K562 (cell line): Measurements from ENCODE around the gene NDUFB7. TPM values are rescaled to one million over a fixed set of nuclear protein-coding genes. Genes with fewer than 3 reads are reported as not detected.

Source experiments
- ATAC-seq: fragments of 200-7000 bp; cut with Tn5 transposase; 3 replicates; pipeline ENCODE4 v1.9.1; 2020; ENCODE audit warnings: moderate library complexity
- BruUV-seq: library from RNA; stranded (reverse); fragments of 400-500 nt; replicated peaks from 2 replicates; lab custom pipeline; 2021; lab: Mats Ljungman, UMichigan
- CTCF ChIA-PET: fragments of 300-600 bp; formaldehyde crosslinking; extraction: SDS; loops from one replicate; lab custom pipeline; 2021; ENCODE audit warnings: low intra/inter-chr PET ratio; lab: Yijun Ruan, JAX
- POLR2A ChIA-PET: fragments of 300-600, 350-650 bp; sonication (Branson Sonifier 250); formaldehyde crosslinking; extraction: SDS; loops from one replicate; lab custom pipeline; 2021; ENCODE audit warnings: antibody characterized with exemption, inconsistent platforms; lab: Yijun Ruan, JAX
- DNase-seq, 4 experiments: peaks; one replicate each; pipeline versions ENCODE4 v3.0.0 to v3.0.0-alpha.2; 2011 to 2018; ENCODE audit warnings: low spot score in 3 of 4, mixed read lengths in 3 of 4; ENCODE audit errors: extremely low read depth in 1 of 4
- FAIRE-seq: peaks from 2 replicates; lab custom pipeline; 2011; peaks lifted over from hg19 to GRCh38; lab: Jason Lieb, UNC
- H2AFZ ChIP-seq: 2 replicates; pipeline ENCODE4 v1.6.0; 2011; ENCODE audit warnings: low read depth, low read length, control low read depth, inconsistent platforms
- H3K27ac ChIP-seq: fragments of 200-600 bp; 3 replicates; pipeline ENCODE4 v1.8.0; 2011; ENCODE audit warnings: low read depth, mild to moderate bottlenecking, control low read depth, inconsistent platforms, low read length, moderate library complexity, mixed read lengths; ENCODE audit errors: extremely low read depth
- H3K27me3 ChIP-seq, 2 experiments: fragments of 300-600 bp in 1 of 2; 2 replicates in 1 of 2; 3 replicates in 1 of 2; pipeline versions ENCODE4 v1.6.0 to v1.8.0; 2011; ENCODE audit warnings: inconsistent platforms in 2 of 2, low read length in 2 of 2, mild to moderate bottlenecking in 1 of 2, mixed read lengths in 1 of 2, moderate library complexity in 1 of 2; ENCODE audit not compliant: control insufficient read depth in 2 of 2, insufficient read depth in 2 of 2
- H3K36me3 ChIP-seq: fragments of 300-600 bp; 3 replicates; pipeline ENCODE4 v1.8.0; 2011; ENCODE audit warnings: mild to moderate bottlenecking, low read length, inconsistent platforms; ENCODE audit not compliant: control insufficient read depth, insufficient read depth
- H3K4me1 ChIP-seq, 2 experiments: fragments of 200-600 bp in 1 of 2; replicated peaks in 1 of 2; 2 replicates in 1 of 2; 3 replicates in 1 of 2; pipeline versions ENCODE4 v1.5.1 to v1.8.0; 2011; ENCODE audit warnings: inconsistent platforms in 2 of 2, low read length in 2 of 2, mild to moderate bottlenecking in 1 of 2, mixed read lengths in 1 of 2, moderate library complexity in 1 of 2; ENCODE audit not compliant: control insufficient read depth in 2 of 2, insufficient read depth in 2 of 2
- H3K4me2 ChIP-seq: 2 replicates; pipeline ENCODE4 v1.6.1; 2011; ENCODE audit warnings: low read length, control low read depth, inconsistent platforms, mixed read lengths; ENCODE audit not compliant: insufficient read depth
- H3K4me3 ChIP-seq: fragments of 200-600 bp; sonication (generic), shearing (Covaris generic); 2 replicates; pipeline ENCODE4 v1.5.1; 2016; ENCODE audit warnings: control low read depth, inconsistent platforms
- H3K79me2 ChIP-seq: fragments of 200-600 bp; 3 replicates; pipeline ENCODE4 v1.8.0; 2011; ENCODE audit warnings: low read length, inconsistent platforms; ENCODE audit not compliant: control insufficient read depth, insufficient read depth
- H3K9ac ChIP-seq, 2 experiments: 2 replicates each; pipeline versions ENCODE4 v1.6.0 to v1.6.1; 2011; ENCODE audit warnings: low read depth in 2 of 2, low read length in 2 of 2, control low read depth in 1 of 2, inconsistent platforms in 1 of 2, mild to moderate bottlenecking in 1 of 2, mixed read lengths in 1 of 2; ENCODE audit not compliant: insufficient read depth in 1 of 2
- H3K9me1 ChIP-seq: one replicate; pipeline ENCODE4 v1.6.0; 2011; ENCODE audit warnings: inconsistent platforms, mild to moderate bottlenecking, low read length, moderate library complexity; ENCODE audit not compliant: control insufficient read depth, insufficient read depth
- H3K9me3 ChIP-seq: replicated peaks from 2 replicates; pipeline ENCODE4 v1.5.1; 2011; ENCODE audit warnings: low read depth, low read length, inconsistent platforms; ENCODE audit not compliant: control insufficient read depth, insufficient read depth
- H4K20me1 ChIP-seq: replicated peaks from 2 replicates; pipeline ENCODE4 v1.6.1; 2011; ENCODE audit warnings: low read length, inconsistent platforms, mixed read lengths; ENCODE audit not compliant: control insufficient read depth, insufficient read depth
- MTF1 ChIP-seq: fragments of 250-450 bp; sonication (Bioruptor Pico); IDR thresholded peaks from 2 replicates; pipeline ENCODE4 v1.9.0; 2021; ENCODE audit warnings: moderate library complexity, mild to moderate bottlenecking, inconsistent platforms, borderline replicate concordance
- MYC ChIP-seq, 2 experiments: fragments of 250-450 bp in 1 of 2; sonication (Bioruptor Pico) in 1 of 2; IDR thresholded peaks; 2 replicates each; pipeline versions ENCODE4 v1.5.1 to v1.6.1; 2012 to 2021; ENCODE audit warnings: low read depth in 2 of 2, borderline replicate concordance in 1 of 2, improper control_type of control experiment in 1 of 2, low read length in 1 of 2, mild to moderate bottlenecking in 1 of 2, moderate library complexity in 1 of 2
- PHTF2 ChIP-seq: fragments of 250-450 bp; sonication (Bioruptor Pico); IDR thresholded peaks from 2 replicates; pipeline ENCODE4 v1.5.0; 2021; ENCODE audit warnings: mild to moderate bottlenecking
- RBFOX2 ChIP-seq: fragments of 200-400 bp; formaldehyde crosslinking; IDR thresholded peaks from 2 replicates; pipeline ENCODE4 v1.6.1; 2017; ENCODE audit warnings: low read depth, mild to moderate bottlenecking, low read length, moderate library complexity
- RNF2 ChIP-seq: sonication (generic); IDR thresholded peaks from 2 replicates; pipeline ENCODE4 v1.6.1; 2016
- SMC3 ChIP-seq: conservative IDR thresholded peaks from 2 replicates; pipeline ENCODE4 v1.6.1; 2011; ENCODE audit warnings: low read depth, low read length, improper control_type of control experiment; ENCODE audit not compliant: insufficient read depth
- ZEB2 ChIP-seq: fragments of 450-650 bp; IDR thresholded peaks from 2 replicates; pipeline ENCODE4 v1.6.1; 2016
- ZNF12 ChIP-seq: sonication (generic); formaldehyde crosslinking; IDR thresholded peaks from 2 replicates; pipeline ENCODE4 v1.4.0; 2020; ENCODE audit warnings: mild to moderate bottlenecking, missing genetic modification reagents
- ZNF165 ChIP-seq: fragments of 250-450 bp; sonication (Bioruptor Pico); IDR thresholded peaks from 2 replicates; pipeline ENCODE4 v1.4.0; 2020; ENCODE audit warnings: borderline replicate concordance
- ZNF274 ChIP-seq: IDR thresholded peaks from 2 replicates; pipeline ENCODE4 v1.6.1; 2011; ENCODE audit warnings: low read depth, mild to moderate bottlenecking, low read length, moderate library complexity, borderline replicate concordance
- ZNF316 ChIP-seq: fragments of 450-650 bp; IDR thresholded peaks from 2 replicates; pipeline ENCODE4 v1.6.1; 2016
- ZNF668 ChIP-seq: fragments of 250-450 bp; sonication (Bioruptor Pico); IDR thresholded peaks from 2 replicates; pipeline ENCODE4 v1.8.0; 2022; ENCODE audit warnings: mild to moderate bottlenecking, inconsistent platforms
- ZNF707 ChIP-seq: fragments of 250-450 bp; sonication (Bioruptor Pico); conservative IDR thresholded peaks from 2 replicates; pipeline ENCODE4 v1.8.0; 2022; ENCODE audit warnings: inconsistent platforms, mild to moderate bottlenecking, moderate library complexity
- WGBS: fragments of 100-300 bp; shearing (Covaris generic); methylation state at CpG from one replicate; pipeline ENCODE4 v1.1.6; 2016; ENCODE audit warnings: low coverage, mixed read lengths; ENCODE audit not compliant: insufficient coverage; ENCODE audit errors: missing lambda C conversion rate; 5-methylcytosine and 5-hydroxymethylcytosine counted together
- in situ Hi-C: fragments of 300-500 bp; cut with MboI; formaldehyde crosslinking; loops from 4 replicates; pipeline ENCODE4 v1.15.0; 2018; ENCODE audit warnings: inconsistent platforms, mixed read lengths
- intact Hi-C: fragments of 100-400 bp; cut with micrococcal nuclease; formaldehyde crosslinking; loops from 2 replicates; pipeline ENCODE4 v1.14.2; 2022
- polyA plus RNA-seq, 8 experiments: library from polyadenylated mRNA; depleted of rRNA in 4 of 8; stranded (reverse) in 5 of 8; unstranded in 3 of 8; fragments of >200 nt; fragmentation: Nextera tagmentation in 2 of 8; fragmentation: Illumina TruSeq in 1 of 8; extraction: Ambion mirVana in 2 of 8; extraction: Trizol in 1 of 8; gene quantifications; 2 replicates each; pipeline versions ENCODE4 v1.2.1 to v1.2.3, GENCODE V29; 2011 to 2014; ENCODE audit warnings: inconsistent platforms in 1 of 8, missing spikeins in 1 of 8
- total RNA-seq, 7 experiments: library from RNA; depleted of rRNA in 6 of 7; stranded (reverse); fragments of >200 nt in 6 of 7; fragmentation: Illumina TruSeq in 2 of 7; extraction: Trizol in 2 of 7; gene quantifications; 2 replicates each; pipeline versions ENCODE4 v1.2.1 to v1.2.3, GENCODE V29; 2011 to 2021; ENCODE audit warnings: low replicate concordance in 1 of 7
- TF ChIP-seq, protein P1 (sequence below): fragments of 450-650 bp; formaldehyde crosslinking; IDR thresholded peaks from 2 replicates; pipeline ENCODE4 v1.4.0; 2020; ENCODE audit warnings: mild to moderate bottlenecking, moderate library complexity
- TF ChIP-seq, protein P2 (sequence below): sonication (generic); formaldehyde crosslinking; IDR thresholded peaks from 2 replicates; pipeline ENCODE4 v1.8.1; 2023; ENCODE audit warnings: mild to moderate bottlenecking, missing genetic modification reagents

The NDUFB7 gene
- total and polyA plus RNA-seq, 9 of the 15 experiments (the other 6 are each of a cell fraction or from before 2014, with no cell fraction given): 14.9 to 842 (median 137) TPM

DNA sequence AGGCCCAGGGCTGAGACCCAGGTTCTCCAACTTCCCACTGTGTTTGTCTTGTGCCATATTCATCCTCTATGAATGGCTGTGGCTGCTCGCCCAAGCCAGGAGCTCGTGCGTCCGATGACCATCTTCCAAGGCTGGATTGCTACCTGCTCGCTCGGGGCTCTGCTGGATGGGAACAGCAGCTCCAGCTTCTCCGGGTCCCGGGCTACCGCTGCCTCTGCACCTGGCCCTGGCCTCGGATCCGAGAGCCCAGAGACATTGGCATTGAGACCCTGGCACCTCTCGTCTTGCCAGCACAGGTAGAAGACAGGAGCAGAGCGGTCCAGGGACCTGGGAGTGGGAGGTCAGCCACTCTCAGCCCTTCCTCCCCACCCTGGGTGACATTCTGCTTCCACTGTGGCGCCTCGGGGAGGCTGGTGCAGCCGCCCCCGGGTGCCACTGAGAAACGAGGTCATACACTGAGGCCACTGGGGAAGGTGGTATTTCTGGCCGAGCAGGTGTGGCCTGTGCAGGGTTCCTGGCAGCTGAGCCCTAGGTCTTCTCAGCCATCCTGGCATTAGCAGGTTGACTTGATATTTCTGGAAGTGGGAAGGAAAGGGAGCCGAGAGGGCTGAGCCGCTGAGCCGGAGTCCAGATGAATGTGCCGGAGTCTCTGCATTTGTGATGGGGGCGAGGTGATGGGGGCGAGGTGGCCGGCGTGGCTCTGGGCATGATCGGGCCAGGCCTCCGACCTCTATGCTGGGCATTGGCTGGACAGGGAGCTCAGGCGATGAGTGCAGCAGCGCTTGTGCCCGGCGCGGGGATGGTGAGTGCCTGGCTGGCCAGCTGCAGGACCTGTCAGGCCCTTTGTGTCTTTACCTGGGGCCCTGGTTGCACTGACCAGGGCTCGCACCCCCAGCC, 18.6 kb downstream of the NDUFB7 start:
- in situ Hi-C loops: no loop called here
- POLR2A ChIA-PET: interaction anchor here (0.5 to 1.0 kb wide), 4 partner anchors 21 to 233 kb away, joined by 3 read pairs; no protein-coding TSS in a partner anchor
- peaks cover 78% of the 10 kb centered on the region for H3K79me2 ChIP-seq
- no peak overlapping the region for H3K27ac ChIP-seq
- no peaks in the 10 kb centered on the region for H3K27me3 ChIP-seq
- no peak for DNase-seq
- H2AFZ ChIP-seq: no peak overlapping the region
- H3K4me1 ChIP-seq: peaks cover 31 to 65% of the 10 kb centered on the region in 2 experiments
- no peak overlapping the region for H3K4me2 ChIP-seq
- intact Hi-C loops: loop anchor here (5.0 to 10.0 kb wide), 2 partner anchors 36 to 118 kb away; partner anchors contain the start of genes DNAJB1 and PKN1
- CTCF ChIA-PET: no interaction called here
- peaks cover 24% of the 10 kb centered on the region; the same call in 2 of the 3 replicates for H3K36me3 ChIP-seq
- no peak for ATAC-seq
- WGBS: 92% methylated on average over 25 of the region's 35 CpGs
- H3K4me3 ChIP-seq: no peak overlapping the region
- H3K9ac ChIP-seq: no peak overlapping the region; a peak in 1 of 4 replicates
- peaks cover 12% of the 10 kb centered on the region for H4K20me1 ChIP-seq
- no peak for FAIRE-seq
- no peaks in the 10 kb centered on the region for H3K9me3 ChIP-seq
- H3K9me1 ChIP-seq: peaks cover 2% of the 10 kb centered on the region
- no TSS peak for BruUV-seq
- TF ChIP-seq ZNF12 (no peak), ZNF274 (no peak), RNF2 (no peak), ZNF668 (no peak), ZEB2 (no peak), ZNF707 (no peak), RBFOX2 (no peak), MTF1 (CRISPR knock-in tag) (no peak), MYC (IDR thresholded peaks at IDR 0.05; ENCODE audit: low read depth, low read length) (no peak), MYC (CRISPR knock-in tag; IDR thresholded peaks at IDR 0.05; ENCODE audit: borderline replicate concordance, low read depth) (no peak), PHTF2 (CRISPR knock-in tag) (no peak), ZNF316 (no peak), ZNF165 (CRISPR knock-in tag) (no peak), SMC3 (no peak)
- TF ChIP-seq, protein P1, sequence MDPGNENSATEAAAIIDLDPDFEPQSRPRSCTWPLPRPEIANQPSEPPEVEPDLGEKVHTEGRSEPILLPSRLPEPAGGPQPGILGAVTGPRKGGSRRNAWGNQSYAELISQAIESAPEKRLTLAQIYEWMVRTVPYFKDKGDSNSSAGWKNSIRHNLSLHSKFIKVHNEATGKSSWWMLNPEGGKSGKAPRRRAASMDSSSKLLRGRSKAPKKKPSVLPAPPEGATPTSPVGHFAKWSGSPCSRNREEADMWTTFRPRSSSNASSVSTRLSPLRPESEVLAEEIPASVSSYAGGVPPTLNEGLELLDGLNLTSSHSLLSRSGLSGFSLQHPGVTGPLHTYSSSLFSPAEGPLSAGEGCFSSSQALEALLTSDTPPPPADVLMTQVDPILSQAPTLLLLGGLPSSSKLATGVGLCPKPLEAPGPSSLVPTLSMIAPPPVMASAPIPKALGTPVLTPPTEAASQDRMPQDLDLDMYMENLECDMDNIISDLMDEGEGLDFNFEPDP (CRISPR knock-in tag): no peak
- TF ChIP-seq, protein P2, sequence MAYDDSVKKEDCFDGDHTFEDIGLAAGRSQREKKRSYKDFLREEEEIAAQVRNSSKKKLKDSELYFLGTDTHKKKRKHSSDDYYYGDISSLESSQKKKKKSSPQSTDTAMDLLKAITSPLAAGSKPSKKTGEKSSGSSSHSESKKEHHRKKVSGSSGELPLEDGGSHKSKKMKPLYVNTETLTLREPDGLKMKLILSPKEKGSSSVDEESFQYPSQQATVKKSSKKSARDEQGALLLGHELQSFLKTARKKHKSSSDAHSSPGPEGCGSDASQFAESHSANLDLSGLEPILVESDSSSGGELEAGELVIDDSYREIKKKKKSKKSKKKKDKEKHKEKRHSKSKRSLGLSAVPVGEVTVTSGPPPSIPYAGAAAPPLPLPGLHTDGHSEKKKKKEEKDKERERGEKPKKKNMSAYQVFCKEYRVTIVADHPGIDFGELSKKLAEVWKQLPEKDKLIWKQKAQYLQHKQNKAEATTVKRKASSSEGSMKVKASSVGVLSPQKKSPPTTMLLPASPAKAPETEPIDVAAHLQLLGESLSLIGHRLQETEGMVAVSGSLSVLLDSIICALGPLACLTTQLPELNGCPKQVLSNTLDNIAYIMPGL (CRISPR knock-in tag): no peak
